GM12892 (cell line): ENCODE measurements around the gene YPEL1.

Experiments used
- DNase-seq: peaks from one replicate; pipeline ENCODE4 v3.0.0; 2011; ENCODE audit not compliant: insufficient read length
- FAIRE-seq: peaks from 2 replicates; lab custom pipeline; 2011; peaks lifted over from hg19 to GRCh38; lab: Jason Lieb, UNC
- POLR2A ChIP-seq: IDR thresholded peaks from 2 replicates; pipeline ENCODE4 v1.6.1; 2011; ENCODE audit warnings: low read depth, low read length, control low read depth
- POLR2AphosphoS5 ChIP-seq: IDR thresholded peaks from 2 replicates; pipeline ENCODE4 v1.6.1; 2011; ENCODE audit warnings: low read depth, low read length, control low read depth
- TAF1 ChIP-seq: IDR thresholded peaks from 2 replicates; pipeline ENCODE4 v1.6.1; 2011; ENCODE audit warnings: low read depth, mild to moderate bottlenecking, control low read depth, low read length, borderline replicate concordance

Gene YPEL1

GRCh38 chr22:21672107-21672629, 63.4 kb downstream of the YPEL1 start:
- TF ChIP-seq POLR2AphosphoS5 (no peak), TAF1 (no peak), POLR2A (no peak)
- no peak for FAIRE-seq
- DNase-seq: no peak

GRCh38 chr22:21669026-21669425, 66.6 kb downstream of the YPEL1 start:
- TF ChIP-seq TAF1: no peak
- no peak for TF ChIP-seq POLR2A
- TF ChIP-seq POLR2AphosphoS5: no peak
- DNase-seq: no peak
- FAIRE-seq: no peak

- DNase-seq (no peak), FAIRE-seq (no peak)
- TF ChIP-seq TAF1: no peak
- TF ChIP-seq POLR2A: no peak
- TF ChIP-seq POLR2AphosphoS5: no peak
Measured at GRCh38 chr22:21666786-21667185, 68.8 kb downstream of the YPEL1 start.

- DNase-seq (no peak), FAIRE-seq (no peak)
- TF ChIP-seq TAF1: no peak
- no peak for TF ChIP-seq POLR2A
- TF ChIP-seq POLR2AphosphoS5: no peak
Measured at GRCh38 chr22:21665047-21665851, 70.3 kb downstream of the YPEL1 start.

GRCh38 chr22:21663738-21664137, 71.9 kb downstream of the YPEL1 start:
- TF ChIP-seq TAF1 (no peak), POLR2A (no peak)
- DNase-seq (no peak), FAIRE-seq (no peak)

- no peak for FAIRE-seq
- TF ChIP-seq TAF1 (no peak), POLR2AphosphoS5 (no peak)
- no peak for DNase-seq
Measured at GRCh38 chr22:21661991-21662390, 73.6 kb downstream of the YPEL1 start.

- no peak for FAIRE-seq
- no peak for DNase-seq
- TF ChIP-seq POLR2AphosphoS5 (no peak), POLR2A (no peak), TAF1 (no peak)
Measured at GRCh38 chr22:21660904-21661303, 74.7 kb downstream of the YPEL1 start.

- DNase-seq (no peak), FAIRE-seq (no peak)
- TF ChIP-seq POLR2A (no peak), POLR2AphosphoS5 (no peak), TAF1 (no peak)
Measured at GRCh38 chr22:21659864-21660525, 75.6 kb downstream of the YPEL1 start.

- TF ChIP-seq POLR2AphosphoS5 (peak; percentile 71; the same call in 1 of the 2 replicates), POLR2A (peak; percentile 62; the same call in 1 of the 2 replicates), TAF1 (no peak)
- DNase-seq (peak; percentile 99), FAIRE-seq (peak; percentile 69)
Measured at GRCh38 chr22:21657360-21658032, 78.1 kb downstream of the YPEL1 start.

- FAIRE-seq: no peak
- no peak for DNase-seq
- TF ChIP-seq POLR2A: no peak
Measured at GRCh38 chr22:21657020-21657359, 78.6 kb downstream of the YPEL1 start.

GRCh38 chr22:21652547-21653545, 82.7 kb downstream of the YPEL1 start:
- FAIRE-seq: peak; percentile 9
- DNase-seq: peak; percentile 41
- TF ChIP-seq POLR2A: no peak; the same call in 1 of the 2 replicates
- no peak for TF ChIP-seq TAF1
- no peak; the same call in 1 of the 2 replicates for TF ChIP-seq POLR2AphosphoS5
